Lung microvascular endothelial cell (primary cell): Measurements from ENCODE around the gene KYNU. TPM values are rescaled to one million over a fixed set of nuclear protein-coding genes. Genes with fewer than 3 reads are reported as not detected.
"Not testable (repeated sequence)": the region's sequence is repeated elsewhere in the genome, so short reads cannot be mapped to it uniquely, and the experiment has no call there.

Experiments
- DNase-seq, 2 donors: peaks; one replicate each; pipeline versions ENCODE4 v3.0.0 to v3.0.0-alpha.2; 2010; ENCODE audit warnings: low read depth in 2 of 2
- total RNA-seq: library from RNA; depleted of rRNA; stranded (reverse); fragments of >200 nt; gene quantifications from 2 replicates; pipeline ENCODE4 v1.2.1, GENCODE V29; 2014

KYNU gene
- total RNA-seq, 1 donor from 2014 or later = not detected

DNA sequence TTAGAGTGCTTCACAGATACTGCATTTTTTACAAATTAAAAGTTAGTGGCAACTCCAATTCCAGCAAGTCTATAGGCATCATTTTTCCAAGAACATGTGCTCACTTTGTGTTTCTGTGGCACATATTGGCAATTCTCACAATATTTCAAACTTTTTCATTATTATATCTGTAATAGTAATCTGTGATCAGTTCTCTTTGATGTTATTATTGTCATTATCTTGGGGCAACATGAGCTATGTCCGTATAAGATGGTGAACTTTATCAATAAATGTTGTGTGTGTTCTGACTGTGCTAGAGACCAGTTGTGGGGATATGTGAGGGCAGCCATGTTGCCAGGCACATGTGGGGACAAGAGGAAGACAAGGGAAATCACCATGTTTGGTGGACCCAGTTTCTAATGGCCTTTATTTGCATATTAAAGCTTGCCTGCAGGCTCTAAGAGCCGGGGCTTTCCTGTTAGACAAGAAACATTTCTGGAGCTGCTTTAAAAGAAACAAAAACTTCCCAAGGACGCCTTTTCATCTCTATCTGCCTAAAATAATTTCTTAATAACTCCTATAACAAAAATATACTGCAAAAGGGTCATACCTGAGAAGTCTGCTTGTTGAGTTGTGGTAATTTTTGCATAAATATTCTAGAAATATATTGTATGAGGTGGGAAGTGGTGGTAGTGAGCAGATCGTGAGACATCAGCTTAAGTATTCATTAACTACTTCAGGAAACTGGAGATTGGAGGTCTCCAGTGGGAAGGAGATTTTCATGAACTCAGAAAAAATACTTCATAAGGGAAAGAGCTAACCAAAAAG is 37.2 kb downstream of the KYNU start:
- no peak for DNase-seq

- no peak for DNase-seq
Observed at GRCh38 chr2:142915502-142915901, 38.0 kb downstream of the KYNU start.

DNA sequence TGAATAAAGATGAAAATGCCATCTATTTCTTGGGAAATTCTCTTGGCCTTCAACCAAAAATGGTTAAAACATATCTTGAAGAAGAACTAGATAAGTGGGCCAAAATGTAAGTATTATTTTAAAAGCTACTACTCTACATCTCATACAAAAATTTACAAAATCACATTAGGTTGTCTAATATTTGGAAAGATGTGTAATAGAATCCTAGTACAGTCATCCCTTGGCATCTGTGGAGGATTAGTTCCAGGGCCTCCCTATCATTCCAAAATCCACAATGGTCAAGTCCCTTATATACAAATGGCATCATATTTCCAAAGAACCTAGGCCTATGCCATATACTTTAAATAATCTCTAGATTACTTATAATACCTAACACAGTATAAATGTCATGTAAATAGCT is 41.2 kb downstream of the KYNU start:
- no peak for DNase-seq

DNA sequence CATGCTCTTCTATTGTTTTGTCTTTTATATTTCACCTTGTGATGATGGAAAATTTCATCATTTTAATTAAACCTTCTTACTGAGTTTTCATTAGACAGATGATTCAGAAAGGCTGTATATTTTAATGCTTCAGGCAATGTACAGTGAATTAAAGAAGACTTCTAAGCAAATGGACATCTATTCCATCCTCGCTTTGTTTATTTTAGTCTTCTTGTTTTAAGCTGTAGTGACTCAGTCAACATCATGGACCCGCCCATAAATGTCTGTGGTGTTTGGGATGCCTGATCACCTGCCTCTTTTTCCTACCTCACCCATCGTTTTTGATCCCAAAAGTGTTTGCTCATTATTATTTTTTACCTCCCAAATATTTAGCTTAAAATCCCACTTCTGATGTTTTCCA is 43.1 kb downstream of the KYNU start:
- no peak for DNase-seq

GRCh38 chr2:142926445-142926844 is 49.0 kb downstream of the KYNU start:
- DNase-seq = no peak

DNA sequence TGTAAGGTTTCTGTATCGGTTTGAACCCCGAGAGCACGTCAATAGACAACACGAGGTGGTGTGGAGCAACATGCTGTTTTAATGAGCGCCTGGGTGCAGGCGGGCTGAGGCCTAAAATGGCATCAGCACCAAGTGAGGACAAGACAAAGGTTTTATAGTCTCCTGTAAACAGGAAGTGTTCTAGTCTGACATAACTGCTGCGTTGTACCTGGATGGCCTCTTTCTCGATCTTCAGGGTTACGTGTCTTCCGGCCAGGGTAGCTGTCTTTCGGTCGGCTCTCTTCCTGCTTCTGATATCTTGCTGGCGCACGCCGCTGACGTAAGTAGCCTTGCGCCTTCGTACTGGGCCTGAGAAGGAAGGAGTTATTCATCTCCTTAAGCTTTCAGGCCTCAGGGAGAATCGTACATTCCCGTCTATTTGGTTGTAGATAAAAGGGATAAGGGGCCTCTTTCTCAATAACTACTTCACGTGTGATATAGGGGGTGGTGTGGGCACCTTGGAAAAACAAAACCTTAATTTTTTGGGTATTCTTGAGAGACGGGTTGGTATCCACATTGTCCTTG is 53.5 kb downstream of the KYNU start:
- no peak for DNase-seq

GRCh38 chr2:142933916-142934315 is 56.5 kb downstream of the KYNU start:
- DNase-seq = no peak

DNA sequence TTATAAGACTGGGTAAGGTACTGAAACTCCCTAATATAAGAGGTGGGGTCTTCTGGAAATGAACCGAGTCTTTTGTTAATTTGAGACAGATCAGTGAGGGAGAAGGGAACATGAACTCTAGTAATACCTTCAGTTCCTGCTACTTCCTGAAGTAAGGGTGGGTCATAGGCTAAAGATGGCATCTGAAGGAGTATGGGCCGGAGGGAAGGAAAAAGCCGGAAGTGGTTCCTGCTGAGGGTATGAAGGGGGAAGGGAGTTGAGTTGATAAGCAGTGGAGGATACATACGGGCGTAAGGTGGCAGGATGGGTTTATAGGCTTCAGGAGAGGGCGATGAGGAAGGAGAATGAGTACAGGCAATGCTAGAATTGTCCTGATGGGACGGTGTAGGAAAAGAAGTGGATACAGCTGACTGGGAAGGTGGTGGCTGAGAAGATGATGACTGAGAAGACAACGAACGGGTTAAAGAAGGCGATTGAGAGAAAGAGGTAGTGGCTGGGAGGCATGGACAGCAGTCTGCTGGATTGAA is 58.2 kb downstream of the KYNU start:
- DNase-seq = no peak

DNA sequence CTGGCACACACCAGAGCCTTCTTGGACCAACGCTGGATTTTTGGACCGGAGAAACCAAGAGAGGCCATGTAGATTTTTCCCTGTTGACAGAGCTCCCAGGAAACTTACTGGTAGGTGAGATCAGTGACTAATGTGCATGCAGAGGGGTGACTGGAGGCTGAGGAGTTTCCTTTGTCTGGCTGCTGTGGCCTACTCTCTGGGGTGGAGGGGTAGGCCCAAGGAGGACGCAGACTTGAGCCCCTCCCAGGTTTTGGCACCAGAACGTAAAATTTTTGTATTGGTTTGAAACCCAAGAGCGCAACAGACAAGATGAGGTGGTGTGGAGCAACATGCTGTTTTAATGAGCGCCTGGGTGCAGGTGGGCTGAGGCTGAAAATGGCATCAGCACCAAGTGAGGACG is 59.2 kb downstream of the KYNU start:
- no peak for DNase-seq

GRCh38 chr2:142937347-142937746 is 59.9 kb downstream of the KYNU start:
- DNase-seq = no peak

DNA sequence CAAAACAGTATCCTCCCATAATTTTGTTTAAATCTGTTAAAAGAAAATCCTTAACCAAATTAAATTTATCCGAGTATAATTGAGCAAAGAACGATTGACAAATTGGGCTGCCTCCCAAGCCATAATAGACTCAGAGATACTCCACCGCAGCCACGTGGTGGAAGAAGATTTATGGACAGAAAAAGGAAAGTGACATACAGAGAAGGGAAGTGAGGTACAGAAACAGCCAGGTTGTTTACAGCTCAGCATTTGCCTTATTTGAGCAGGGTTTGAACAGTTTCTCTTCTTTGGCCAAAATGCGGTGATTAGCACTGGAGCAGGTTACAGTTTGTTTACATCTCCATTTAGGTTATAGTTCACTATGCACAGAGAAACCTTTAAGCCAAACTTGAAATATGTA is 60.8 kb downstream of the KYNU start:
- DNase-seq = peak in 1 of 2 donors; percentile 20

DNA sequence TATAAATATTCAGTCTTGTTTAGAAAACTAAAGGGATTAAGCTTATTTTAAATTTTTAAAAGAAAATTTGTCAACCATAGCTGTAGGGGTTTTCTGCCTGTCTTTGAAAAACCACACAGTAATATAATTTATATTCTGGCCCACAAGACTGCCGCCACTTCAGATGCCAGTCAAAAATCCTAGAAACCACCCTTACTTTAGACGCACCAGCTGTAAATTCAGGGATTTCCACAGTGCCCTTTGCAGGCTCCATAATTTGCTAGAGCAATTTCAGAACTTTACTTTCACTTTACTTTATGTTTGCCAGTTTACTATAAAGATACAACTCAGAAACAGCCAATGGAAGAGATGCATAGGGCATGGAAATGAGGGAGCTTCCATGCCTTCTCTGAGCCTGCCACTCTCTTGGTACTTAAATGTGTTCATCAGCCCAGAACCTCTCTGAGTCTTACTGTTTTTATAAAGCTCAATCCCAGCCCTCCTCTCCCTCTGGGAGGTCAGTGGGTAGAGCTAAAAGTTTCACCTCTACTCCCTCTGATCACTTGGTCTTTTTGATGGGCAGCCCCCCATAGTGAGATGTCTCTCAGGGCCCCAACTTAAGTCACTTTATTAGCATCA is 63.3 kb downstream of the KYNU start:
- DNase-seq = no peak

DNA sequence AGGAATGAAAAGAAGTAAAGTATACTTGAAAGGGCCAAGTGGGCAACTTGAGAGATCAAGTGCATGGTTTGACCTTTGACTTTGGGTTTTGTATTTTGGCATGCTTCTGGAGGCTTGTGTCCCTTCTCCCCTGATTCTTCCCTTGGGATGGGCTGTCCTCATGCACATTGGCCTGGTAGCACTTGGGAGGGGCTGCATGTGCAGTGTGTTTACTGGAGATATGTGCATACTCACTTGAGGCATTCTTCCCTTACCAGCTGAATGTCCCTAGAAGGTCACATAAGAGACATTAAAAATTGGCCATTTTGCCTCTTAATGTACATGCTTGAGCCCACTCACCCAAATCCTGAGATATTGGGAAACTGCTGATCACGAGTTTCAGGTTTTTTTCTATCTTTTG is 65.2 kb downstream of the KYNU start:
- no peak for DNase-seq

DNA sequence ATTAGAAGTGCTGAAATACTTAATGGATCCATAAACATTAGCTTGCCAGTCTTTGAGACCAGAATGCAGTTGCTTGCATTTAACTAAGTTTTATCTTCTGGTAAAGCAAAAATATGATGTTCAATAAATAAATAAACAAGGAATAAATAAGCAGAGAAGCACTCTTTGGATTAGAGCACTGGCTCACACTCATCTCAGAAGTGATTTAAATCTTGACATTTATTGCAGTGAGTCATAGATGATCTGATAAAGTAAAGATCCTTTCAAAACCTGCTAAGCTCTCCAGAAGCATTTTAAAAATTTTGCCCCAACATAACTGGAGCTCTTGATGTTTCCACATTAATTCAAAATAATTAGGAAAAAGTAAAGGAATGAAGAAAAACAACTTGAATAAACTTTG is 66.8 kb downstream of the KYNU start:
- peak in 1 of 2 donors; percentile 38 for DNase-seq

DNA sequence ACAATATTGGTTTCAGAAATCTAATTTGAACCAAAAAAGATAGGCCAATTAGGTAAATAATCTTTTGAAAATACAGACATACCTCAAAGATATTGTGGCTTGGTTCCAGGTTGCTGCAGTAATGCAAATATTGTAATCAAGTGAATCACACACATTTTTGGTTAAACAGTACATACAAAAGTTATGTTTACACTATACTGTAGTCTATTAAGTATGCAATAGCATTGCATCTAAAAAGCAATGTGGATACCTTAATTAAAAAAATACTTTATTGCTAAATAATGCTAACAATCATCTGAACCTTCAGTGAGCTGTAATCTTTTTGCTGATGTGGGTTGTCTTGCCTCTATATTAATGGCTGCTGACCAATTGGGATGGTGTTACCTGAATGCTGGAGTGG is 67.3 kb downstream of the KYNU start:
- DNase-seq = no peak

DNA sequence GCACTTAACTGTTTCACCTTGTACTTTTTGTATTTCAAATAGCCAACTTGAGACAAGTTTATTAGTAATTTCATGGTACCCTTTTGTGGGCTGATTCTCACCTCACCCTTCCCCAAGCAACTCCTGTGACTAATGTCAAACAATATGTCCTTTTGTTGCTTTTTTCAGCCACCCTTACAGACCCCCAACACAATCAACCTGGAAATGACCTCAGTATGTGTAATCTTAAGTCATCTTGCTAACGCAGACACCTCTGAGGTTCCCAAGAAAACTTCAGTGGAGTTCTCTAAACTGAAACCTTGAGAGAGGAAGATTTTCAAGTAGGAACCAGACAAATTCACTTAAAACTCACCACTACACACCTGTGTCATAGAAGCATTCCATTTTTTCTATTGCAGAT is 69.5 kb downstream of the KYNU start:
- DNase-seq = peak in 1 of 2 donors; percentile 64

- DNase-seq = not testable (repeated sequence)
Observed at GRCh38 chr2:142948723-142949122, 71.3 kb downstream of the KYNU start.

DNA sequence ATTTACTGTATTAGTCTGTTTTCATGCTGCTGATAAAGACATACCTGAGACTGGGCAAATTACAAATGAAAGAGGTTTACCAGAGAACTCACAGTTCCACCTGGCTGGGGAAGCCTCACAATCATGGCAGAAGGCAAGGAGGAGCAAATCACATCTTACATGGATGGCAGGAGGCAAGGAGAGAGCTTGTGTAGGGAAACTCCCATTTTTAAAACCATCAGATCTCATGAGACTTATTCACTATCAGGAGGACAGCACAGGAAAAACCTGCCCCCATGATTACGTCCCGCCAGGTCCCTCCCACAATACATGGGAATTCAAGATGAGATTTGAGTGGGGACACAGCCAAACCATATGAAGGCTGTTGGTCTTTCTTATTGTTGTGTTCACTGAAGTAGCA is 72.9 kb downstream of the KYNU start:
- DNase-seq = not testable (repeated sequence)

GRCh38 chr2:142951190-142952007 is 73.9 kb downstream of the KYNU start:
- no peak for DNase-seq

GRCh38 chr2:142952018-142952417 is 74.6 kb downstream of the KYNU start:
- DNase-seq = no peak

- DNase-seq = no peak
Observed at GRCh38 chr2:142952793-142953494, 75.5 kb downstream of the KYNU start.
